ENCODE data around the gene CD63.
A peak's percentile ranks its signal among the peaks of the same experiment; 100 is the strongest.
"Not testable (repeated sequence)": the region's sequence is repeated elsewhere in the genome, so short reads cannot be mapped to it uniquely, and the experiment has no call there.

The CD63 gene, protein sequence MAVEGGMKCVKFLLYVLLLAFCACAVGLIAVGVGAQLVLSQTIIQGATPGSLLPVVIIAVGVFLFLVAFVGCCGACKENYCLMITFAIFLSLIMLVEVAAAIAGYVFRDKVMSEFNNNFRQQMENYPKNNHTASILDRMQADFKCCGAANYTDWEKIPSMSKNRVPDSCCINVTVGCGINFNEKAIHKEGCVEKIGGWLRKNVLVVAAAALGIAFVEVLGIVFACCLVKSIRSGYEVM

DNA sequence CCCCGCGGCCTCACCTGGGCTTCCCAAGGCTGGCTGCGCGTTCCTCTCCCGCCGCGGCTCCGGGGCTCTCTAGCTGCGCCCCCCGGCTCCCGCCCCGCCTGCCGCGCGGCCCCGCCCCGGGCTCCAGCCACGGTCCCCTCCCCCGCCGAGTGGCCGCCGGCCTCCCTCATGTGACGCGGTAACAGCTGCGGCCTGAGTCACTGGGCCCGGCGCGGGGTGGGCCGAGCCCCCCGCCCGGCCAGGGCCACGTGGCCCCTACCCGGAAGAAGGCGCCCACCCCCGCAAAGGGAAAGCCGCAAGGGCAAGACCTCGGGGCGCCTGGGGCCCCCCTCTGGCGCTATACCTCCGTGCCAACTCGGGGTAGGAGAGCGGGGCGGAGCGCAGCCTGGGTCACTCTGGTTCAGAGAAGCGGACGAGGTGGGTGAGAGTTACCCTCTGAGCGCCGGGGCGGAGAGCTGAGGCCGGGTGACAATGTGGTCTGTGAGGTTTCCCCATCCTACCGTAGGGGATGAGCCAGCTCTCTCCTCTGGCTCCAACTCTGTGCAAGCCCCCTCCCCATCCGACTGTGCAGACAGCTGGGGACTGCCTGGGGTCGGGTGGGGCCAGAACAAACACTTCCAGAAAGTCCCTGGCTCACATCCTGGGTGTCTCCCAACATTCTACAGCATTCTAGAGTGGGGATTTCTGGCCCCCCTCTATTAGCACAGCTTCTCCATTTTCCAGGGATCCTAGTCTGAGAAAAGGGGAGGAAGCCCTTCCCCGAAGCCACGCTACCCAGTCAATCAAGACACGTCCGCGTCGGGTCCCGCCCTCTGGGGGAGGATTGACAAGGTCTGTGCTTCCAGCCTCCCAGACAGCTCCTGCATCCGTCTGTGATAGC, at the start of gene CD63:
Gene CD63 (minus strand): TSS at position 71 of the 880 bp plus-strand sequence. CDS start 668 bp downstream, outside the sequence.
- DNase-seq, result peak; percentile 98

DNA sequence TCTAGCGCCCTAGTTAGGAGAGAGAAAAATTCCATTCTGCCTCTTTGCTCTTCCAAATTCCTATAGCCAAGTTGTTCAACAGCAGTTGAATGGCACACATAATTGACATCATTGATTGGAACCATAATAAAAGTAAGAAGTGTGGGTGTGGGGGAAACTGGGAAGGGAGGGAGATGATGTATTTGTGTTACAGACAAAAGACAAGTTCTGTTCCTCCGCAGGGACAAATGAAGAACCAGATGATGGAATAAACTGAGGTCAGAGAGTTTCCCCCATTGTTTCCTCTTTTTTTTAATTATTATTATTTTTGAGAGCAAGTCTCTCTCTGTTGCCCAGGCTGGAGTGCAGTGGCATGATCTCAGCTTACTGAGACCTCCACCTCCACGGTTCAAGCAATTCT, 49.0 kb upstream of the CD63 start:
- DNase-seq, result no peak

DNA sequence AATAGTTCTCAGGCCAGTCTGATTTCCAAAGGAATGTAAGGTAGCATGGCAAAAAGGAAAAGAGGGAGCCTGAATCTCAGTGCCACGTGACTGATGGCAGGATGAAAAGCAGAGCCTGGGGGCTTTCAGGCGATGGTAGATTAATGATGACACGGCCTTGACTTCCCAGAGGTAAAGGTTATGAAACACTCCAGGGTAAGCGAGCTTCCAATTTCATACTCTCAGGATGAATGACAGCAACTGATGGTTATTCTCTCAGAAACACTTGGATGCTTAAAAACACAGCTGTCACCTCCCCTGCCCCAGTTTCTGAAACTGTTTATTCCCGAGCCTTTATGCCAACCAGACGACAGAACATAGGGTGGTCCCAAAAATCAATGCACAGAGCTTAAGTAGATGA, 42.9 kb upstream of the CD63 start:
- no peak for DNase-seq

GRCh38 chr12:55767156-55767555, 38.3 kb upstream of the CD63 start:
- DNase-seq, result no peak

DNA sequence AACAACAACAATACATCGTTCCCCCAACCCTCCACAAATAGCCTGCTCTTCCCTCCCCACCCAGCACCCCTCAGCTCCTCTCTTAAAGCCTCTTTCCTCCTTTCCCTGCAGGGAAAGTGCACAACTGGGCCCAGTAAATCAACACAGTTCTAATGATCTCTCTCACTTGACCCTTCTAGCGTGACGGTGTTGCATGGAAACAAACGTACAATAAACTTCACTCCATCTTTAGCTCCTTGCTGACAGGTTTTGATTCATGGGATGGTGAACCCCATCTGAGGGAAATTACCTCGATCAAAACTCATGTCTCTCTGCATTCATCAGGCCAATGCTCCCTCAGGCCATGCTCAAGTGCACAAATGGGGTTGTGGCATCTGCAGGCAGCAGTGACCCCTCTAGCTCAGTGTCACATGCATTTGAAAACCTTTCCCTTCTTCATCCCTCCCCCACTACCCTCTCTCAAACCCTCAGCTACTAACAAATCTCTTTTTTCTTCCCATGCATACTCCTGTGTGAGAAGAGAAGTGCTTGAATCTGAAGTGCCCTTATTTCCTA, 37.0 kb upstream of the CD63 start:
- DNase-seq, result no peak

DNA sequence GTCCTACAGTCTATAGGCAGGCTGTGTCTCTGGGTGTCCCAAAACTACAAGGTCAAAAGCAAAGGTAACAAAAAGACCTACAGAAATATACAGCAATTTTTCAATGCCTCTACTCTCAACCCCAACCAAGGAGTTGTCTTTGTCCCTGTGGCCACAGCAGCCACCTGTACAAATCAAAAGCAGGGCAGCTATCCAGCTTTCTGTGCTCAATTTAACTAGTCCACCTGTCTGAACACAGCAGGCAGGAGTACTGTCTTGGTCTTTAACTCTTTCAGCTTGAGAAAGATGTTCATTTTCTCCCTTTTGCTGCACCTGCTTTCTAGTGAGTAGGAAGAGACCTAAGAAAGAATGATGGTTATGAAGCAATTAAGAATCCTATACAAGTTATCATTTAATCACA, 33.8 kb upstream of the CD63 start:
- DNase-seq, result no peak

DNA sequence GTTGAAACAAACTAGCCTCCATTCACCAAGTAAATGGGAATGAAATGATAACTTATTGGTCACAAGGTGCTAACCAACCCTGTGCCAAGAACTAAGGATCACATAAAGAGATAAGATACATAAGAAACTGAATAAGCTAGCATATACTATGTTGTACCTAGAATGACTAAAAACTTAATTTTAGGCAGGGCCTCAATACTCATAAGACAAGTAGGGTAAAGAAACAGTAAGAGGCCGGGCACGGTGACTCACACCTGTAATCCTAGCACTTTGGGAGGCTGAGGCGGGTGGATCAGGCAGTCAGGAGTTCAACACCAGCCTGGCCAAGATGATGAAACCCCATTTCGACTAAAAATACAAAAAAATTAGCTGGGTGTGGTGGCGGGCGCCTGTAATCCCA, 31.9 kb upstream of the CD63 start:
- no peak for DNase-seq

- DNase-seq, result not testable (repeated sequence)
Observed at GRCh38 chr12:55758575-55758974, 29.8 kb upstream of the CD63 start.

DNA sequence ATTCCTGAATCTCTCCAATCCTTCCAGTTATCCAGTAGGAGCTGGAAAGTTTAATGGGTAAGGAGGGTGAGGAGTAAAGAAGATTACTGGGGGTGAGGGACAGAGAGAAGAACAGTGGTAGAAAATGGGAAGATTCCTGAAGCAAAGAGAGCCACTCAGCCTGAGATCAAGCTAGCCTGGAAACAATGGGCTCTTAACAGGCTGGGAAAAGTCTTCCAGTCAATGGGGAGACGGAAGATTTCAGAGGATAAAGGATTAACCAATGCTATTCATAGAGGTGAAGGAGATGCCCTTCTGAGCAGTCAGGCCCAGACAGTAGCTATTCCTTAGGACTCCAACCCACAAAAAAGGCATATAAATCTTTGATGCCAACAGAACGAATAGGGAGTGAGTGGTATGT, 28.9 kb upstream of the CD63 start:
- DNase-seq, result no peak

DNA sequence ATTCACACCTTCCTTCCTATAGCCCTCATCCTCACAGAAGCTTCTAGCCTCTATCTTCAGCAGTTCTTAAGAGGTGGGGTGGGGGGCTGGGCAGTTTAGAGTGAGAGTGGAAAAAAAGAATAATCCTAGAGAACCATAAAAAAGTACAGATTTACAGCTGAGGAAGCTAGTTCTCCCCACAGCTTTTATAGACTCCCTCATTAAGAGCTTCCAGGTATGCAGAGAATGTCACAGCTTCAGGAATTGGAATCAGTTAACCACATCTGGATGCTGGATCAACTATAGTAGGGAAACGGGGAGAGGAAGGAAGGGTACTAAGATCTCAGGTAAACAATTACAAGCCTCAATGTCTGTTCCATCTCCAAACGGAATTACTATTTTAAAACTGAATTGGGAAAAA, 26.4 kb upstream of the CD63 start:
- no peak for DNase-seq

GRCh38 chr12:55748230-55748993, 19.6 kb upstream of the CD63 start:
- no peak for DNase-seq

- DNase-seq, result no peak
Observed at GRCh38 chr12:55746913-55747231, 18.1 kb upstream of the CD63 start.

GRCh38 chr12:55746174-55746912, 17.5 kb upstream of the CD63 start:
- no peak for DNase-seq

GRCh38 chr12:55745361-55746173, 16.8 kb upstream of the CD63 start:
- peak; percentile 97 for DNase-seq

- DNase-seq, result peak; percentile 59
Observed at GRCh38 chr12:55744340-55745030, 15.7 kb upstream of the CD63 start.

DNA sequence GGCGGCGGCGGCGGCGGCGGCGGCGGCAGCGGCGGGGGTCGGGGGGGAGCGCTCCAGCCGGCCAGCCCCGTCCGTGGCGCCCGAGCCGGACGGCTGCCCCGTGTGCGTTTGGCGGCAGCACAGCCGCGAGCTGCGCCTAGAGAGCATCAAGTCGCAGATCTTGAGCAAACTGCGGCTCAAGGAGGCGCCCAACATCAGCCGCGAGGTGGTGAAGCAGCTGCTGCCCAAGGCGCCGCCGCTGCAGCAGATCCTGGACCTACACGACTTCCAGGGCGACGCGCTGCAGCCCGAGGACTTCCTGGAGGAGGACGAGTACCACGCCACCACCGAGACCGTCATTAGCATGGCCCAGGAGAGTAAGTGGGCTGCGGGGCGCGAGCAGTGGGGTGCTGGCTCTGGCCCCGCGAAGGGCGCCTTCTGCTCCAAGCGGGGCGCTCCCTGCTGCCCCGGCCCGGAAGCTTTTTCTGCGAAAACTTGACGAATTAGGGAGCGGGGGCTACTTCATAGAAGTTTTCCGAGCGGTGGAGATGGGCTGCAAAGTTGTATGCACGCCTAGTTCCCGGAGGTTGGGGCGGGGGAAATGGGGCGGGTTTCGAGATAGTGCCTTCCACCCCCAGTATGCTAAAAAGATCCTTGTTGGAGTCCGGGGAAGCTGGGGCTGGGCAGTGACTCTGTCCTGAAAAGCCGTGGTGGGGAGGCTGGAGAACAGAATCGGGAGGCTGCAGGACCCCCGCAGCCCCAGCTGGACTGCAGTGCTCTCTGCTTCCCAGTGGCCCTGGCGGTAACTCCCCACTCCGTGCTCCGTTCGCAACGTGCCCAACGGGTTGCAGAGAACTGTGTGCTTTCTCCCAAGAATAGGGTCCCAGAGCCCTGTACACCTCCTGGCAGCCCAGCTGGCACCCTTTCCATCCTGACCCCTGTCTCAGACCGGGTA, 14.9 kb upstream of the CD63 start:
- peak; percentile 92 for DNase-seq

DNA sequence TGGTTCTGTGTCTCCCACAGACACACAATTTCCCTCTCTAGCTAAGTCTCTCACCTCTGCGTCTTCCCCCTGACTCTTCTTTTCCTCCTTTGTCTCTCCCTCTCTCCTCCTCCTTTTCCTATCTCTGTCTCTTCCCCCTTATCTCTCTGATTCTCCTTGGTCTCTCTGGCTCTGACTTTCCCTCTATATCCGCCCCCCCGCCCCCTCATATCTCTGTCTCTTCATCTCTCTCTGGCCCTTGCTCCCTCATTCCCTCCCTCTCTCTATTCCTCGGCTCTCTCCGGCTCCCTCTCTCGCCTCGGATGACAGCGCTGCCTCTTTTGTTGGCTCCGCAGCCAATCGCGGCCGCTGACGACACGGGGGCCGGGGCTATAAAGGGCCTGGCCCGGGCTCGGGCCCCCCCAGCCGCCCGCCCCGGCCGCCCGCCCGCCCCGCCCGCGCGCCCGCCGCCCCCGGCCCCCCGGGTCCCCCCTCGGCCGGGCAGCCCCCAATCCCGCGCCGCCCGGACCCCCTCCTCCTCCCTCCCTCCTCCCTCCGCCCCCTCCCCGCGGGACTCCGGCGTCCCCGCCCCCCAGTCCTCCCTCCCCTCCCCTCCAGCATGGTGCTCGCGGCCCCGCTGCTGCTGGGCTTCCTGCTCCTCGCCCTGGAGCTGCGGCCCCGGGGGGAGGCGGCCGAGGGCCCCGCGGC, 14.1 kb upstream of the CD63 start, which contains the start of gene GDF11:
Gene GDF11 (plus strand): TSS at position 404 of the 687 bp plus-strand sequence. CDS start 195 bp downstream, at position 599.
- DNase-seq, result peak; percentile 93

DNA sequence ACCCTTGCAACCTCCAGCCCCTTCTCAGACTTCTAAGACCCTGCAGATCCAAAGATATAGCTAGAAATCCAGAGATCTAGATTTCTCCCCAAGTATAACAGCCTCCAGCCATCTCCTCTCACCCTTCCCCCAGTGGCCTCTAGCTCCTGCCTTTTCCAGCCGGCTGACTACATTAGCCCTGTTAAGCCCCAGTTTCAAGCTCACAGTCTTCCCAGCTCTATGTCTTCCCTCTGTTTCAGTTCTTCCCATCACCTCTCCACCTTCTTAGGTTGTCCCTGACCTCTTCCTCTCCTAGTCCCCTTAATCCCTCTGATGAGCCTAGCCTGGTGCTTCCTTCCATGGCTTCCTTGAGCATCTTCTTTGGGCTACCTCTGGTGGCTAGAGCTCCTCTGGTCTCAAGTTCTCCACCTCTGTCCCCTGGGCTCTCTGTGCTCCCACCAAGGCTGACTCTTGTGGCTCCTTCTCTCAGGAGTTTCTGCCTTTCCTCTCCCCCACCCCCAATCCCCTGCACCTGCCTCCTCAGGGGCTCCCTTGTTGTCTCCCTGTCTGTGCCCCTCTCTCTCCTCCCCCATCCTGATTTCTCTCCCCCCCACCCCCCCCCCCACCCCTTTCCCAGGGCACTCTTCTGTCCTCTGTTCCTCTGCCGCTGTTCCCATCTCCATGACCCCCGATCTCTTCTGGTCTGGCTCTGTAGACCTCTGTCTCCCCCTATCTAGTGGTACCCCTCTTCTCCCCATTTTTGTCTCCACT, 13.3 kb upstream of the CD63 start:
- DNase-seq, result no peak

- no peak for DNase-seq
Observed at GRCh38 chr12:55739025-55739378, 10.2 kb upstream of the CD63 start.

All from islet precursor cell (in vitro differentiated cells).